Neural crest cell (in vitro differentiated cells): Measurements from ENCODE around the gene TMEM242. TPM values are rescaled to one million over a fixed set of nuclear protein-coding genes. Genes with fewer than 3 reads are reported as not detected.

Experiments
- DNase-seq: peaks from one replicate; pipeline ENCODE4 v3.0.0; 2021; ENCODE audit warnings: low read depth, mixed read lengths, low spot score
- H3K27ac Mint-ChIP-seq: one replicate; pipeline ENCODE4 v1.8.0; 2021; ENCODE audit warnings: mild to moderate bottlenecking, mixed read lengths; ENCODE audit not compliant: unreplicated experiment
- H3K27me3 Mint-ChIP-seq: 2 replicates; pipeline ENCODE4 v1.8.0; 2021; ENCODE audit warnings: low read depth, mild to moderate bottlenecking, mixed read lengths
- H3K36me3 Mint-ChIP-seq: 2 replicates; pipeline ENCODE4 v1.8.0; 2021; ENCODE audit warnings: low read depth, mild to moderate bottlenecking, mixed read lengths
- H3K4me1 Mint-ChIP-seq: 2 replicates; pipeline ENCODE4 v1.8.0; 2021; ENCODE audit warnings: mixed read lengths
- H3K4me3 Mint-ChIP-seq: one replicate; pipeline ENCODE4 v1.8.0; 2021; ENCODE audit warnings: mild to moderate bottlenecking, mixed read lengths
- H3K9me3 Mint-ChIP-seq: 2 replicates; pipeline ENCODE4 v1.8.0; 2021; ENCODE audit warnings: mixed read lengths
- CTCF ChIP-seq: fragments of 200-600 bp; sonication (generic); conservative IDR thresholded peaks from 2 replicates; pipeline ENCODE4 v1.5.0; 2021; ENCODE audit warnings: antibody characterized with exemption, mild to moderate bottlenecking
- total RNA-seq: library from RNA; stranded (reverse); gene quantifications from 2 replicates; pipeline ENCODE4 v1.2.1, GENCODE V29; 2021

TMEM242 gene
- total RNA-seq, 1 donor from 2014 or later = 11.3 TPM

GRCh38 chr6:157246771-157247484 lies 76.4 kb downstream of the TMEM242 start:
- H3K27ac Mint-ChIP-seq = no peak overlapping the region
- no peak for TF ChIP-seq CTCF
- H3K4me3 Mint-ChIP-seq = no peak overlapping the region
- no peaks in the 10 kb centered on the region for H3K4me1 Mint-ChIP-seq
- H3K9me3 Mint-ChIP-seq = peaks cover 2% of the 10 kb centered on the region
- no peaks in the 10 kb centered on the region for H3K36me3 Mint-ChIP-seq
- H3K27me3 Mint-ChIP-seq = peaks cover 5% of the 10 kb centered on the region
- no peak for DNase-seq

GRCh38 chr6:157246048-157246630 lies 77.2 kb downstream of the TMEM242 start:
- H3K9me3 Mint-ChIP-seq = peaks cover 2% of the 10 kb centered on the region
- peaks cover 5% of the 10 kb centered on the region for H3K27me3 Mint-ChIP-seq
- peak overlapping the region; percentile 70 for H3K27ac Mint-ChIP-seq
- TF ChIP-seq CTCF = no peak
- no peak for DNase-seq
- no peak overlapping the region for H3K4me3 Mint-ChIP-seq
- no peaks in the 10 kb centered on the region for H3K4me1 Mint-ChIP-seq
- H3K36me3 Mint-ChIP-seq = no peaks in the 10 kb centered on the region

- DNase-seq = no peak
- no peaks in the 10 kb centered on the region for H3K4me1 Mint-ChIP-seq
- peaks cover 5% of the 10 kb centered on the region for H3K27me3 Mint-ChIP-seq
- no peaks in the 10 kb centered on the region for H3K36me3 Mint-ChIP-seq
- TF ChIP-seq CTCF = no peak
- H3K4me3 Mint-ChIP-seq = no peak overlapping the region
- peaks cover 2% of the 10 kb centered on the region for H3K9me3 Mint-ChIP-seq
- H3K27ac Mint-ChIP-seq = no peak overlapping the region
Observed at GRCh38 chr6:157245436-157245835, 77.9 kb downstream of the TMEM242 start.

- Mint-ChIP-seq H3K4me3 (no peak overlapping the region), H3K4me1 (peaks cover 4% of the 10 kb centered on the region), H3K27ac (no peak overlapping the region), H3K36me3 (no peaks in the 10 kb centered on the region), H3K27me3 (peaks cover 9% of the 10 kb centered on the region), H3K9me3 (peaks cover 2% of the 10 kb centered on the region)
- TF ChIP-seq CTCF = no peak
- DNase-seq = no peak
Observed at GRCh38 chr6:157244780-157245179, 78.5 kb downstream of the TMEM242 start.

- Mint-ChIP-seq H3K27ac (no peak overlapping the region), H3K9me3 (peaks cover 2% of the 10 kb centered on the region), H3K4me1 (peaks cover 6% of the 10 kb centered on the region), H3K27me3 (peaks cover 15% of the 10 kb centered on the region), H3K4me3 (no peak overlapping the region), H3K36me3 (no peaks in the 10 kb centered on the region)
- no peak for TF ChIP-seq CTCF
- no peak for DNase-seq
Observed at GRCh38 chr6:157244175-157244574, 79.1 kb downstream of the TMEM242 start.
